OCI-LY7 (cell line): ENCODE results near the gene PCDH10. TPM values are rescaled to one million over a fixed set of nuclear protein-coding genes. Genes with fewer than 3 reads are reported as not detected.

Experiments used
- BruUV-seq: library from RNA; stranded (reverse); fragments of 400-500 nt; replicated peaks from 2 replicates; lab custom pipeline; 2021; lab: Mats Ljungman, UMichigan
- CTCF ChIA-PET: fragments of 300-600 bp; sonication (Branson Sonifier 250); formaldehyde crosslinking; loops from one replicate; lab custom pipeline; 2022; ENCODE audit warnings: antibody characterized with exemption; ENCODE audit not compliant: unreplicated experiment; lab: Charles Lee
- POLR2A ChIA-PET: fragments of 300-600 bp; sonication (Branson Sonifier 250); formaldehyde crosslinking; loops from one replicate; lab custom pipeline; 2022; ENCODE audit warnings: antibody characterized with exemption; lab: Charles Lee
- DNase-seq: peaks from one replicate; pipeline ENCODE4 v3.0.0-alpha.2; 2015; ENCODE audit warnings: low spot score
- H2AFZ ChIP-seq: fragments of 200-600 bp; sonication (generic), shearing (Covaris generic); 2 replicates; pipeline ENCODE4 v1.6.1; 2014; ENCODE audit warnings: mild to moderate bottlenecking, antibody characterized with exemption, low read length, moderate library complexity
- H3K27ac ChIP-seq: fragments of 200-600 bp; sonication (generic); 2 replicates; pipeline ENCODE4 v1.5.1; 2014; ENCODE audit warnings: mixed run types, low read depth, mild to moderate bottlenecking, moderate library complexity, low read length, inconsistent platforms; ENCODE audit not compliant: poor library complexity, severe bottlenecking
- H3K36me3 ChIP-seq: fragments of 200-600 bp; sonication (generic); 2 replicates; pipeline ENCODE4 v1.6.1; 2014; ENCODE audit warnings: mild to moderate bottlenecking, antibody characterized with exemption, low read length, moderate library complexity, mixed read lengths; ENCODE audit not compliant: insufficient read depth
- H3K4me1 ChIP-seq: fragments of 200-600 bp; sonication (generic); 2 replicates; pipeline ENCODE4 v1.5.1; 2014; ENCODE audit warnings: mild to moderate bottlenecking, low read length; ENCODE audit not compliant: insufficient read depth, poor library complexity, severe bottlenecking
- H3K4me2 ChIP-seq: fragments of 200-600 bp; sonication (generic); 2 replicates; pipeline ENCODE4 v1.6.1; 2014; ENCODE audit warnings: mild to moderate bottlenecking, low read length
- H3K4me3 ChIP-seq: fragments of 200-600 bp; sonication (generic); 2 replicates; pipeline ENCODE4 v1.5.1; 2014; ENCODE audit warnings: mild to moderate bottlenecking, low read depth, low read length; ENCODE audit not compliant: poor library complexity, severe bottlenecking
- H3K79me2 ChIP-seq: fragments of 200-600 bp; sonication (generic); 2 replicates; pipeline ENCODE4 v1.6.1; 2016; ENCODE audit warnings: low read depth, mild to moderate bottlenecking, low read length, moderate library complexity, mixed read lengths; ENCODE audit not compliant: insufficient read depth
- H3K9me2 ChIP-seq: fragments of 200-600 bp; sonication (generic); 2 replicates; pipeline ENCODE4 v1.6.1; 2016; ENCODE audit warnings: mild to moderate bottlenecking, low read length, mixed read lengths; ENCODE audit not compliant: insufficient read depth
- H3K9me3 ChIP-seq: fragments of 200-600 bp; sonication (generic); 2 replicates; pipeline ENCODE4 v1.6.1; 2014; ENCODE audit warnings: mild to moderate bottlenecking, mixed run types, low read length, mixed read lengths
- H4K20me1 ChIP-seq: fragments of 200-600 bp; sonication (generic); 2 replicates; pipeline ENCODE4 v1.6.1; 2014; ENCODE audit warnings: mild to moderate bottlenecking, antibody characterized with exemption, low read length, moderate library complexity, mixed read lengths; ENCODE audit not compliant: insufficient read depth
- EZH2phosphoT487 ChIP-seq: fragments of 200-600 bp; sonication (generic); IDR thresholded peaks from 2 replicates; pipeline ENCODE4 v1.6.1; 2018; ENCODE audit warnings: low read depth, borderline replicate concordance, mild to moderate bottlenecking, mixed run types, antibody characterized with exemption, low read length, moderate library complexity, mixed read lengths
- intact Hi-C: fragments of 100-400 bp; cut with micrococcal nuclease; formaldehyde crosslinking; loops from one replicate; pipeline ENCODE4 v1.10.0; 2022; ENCODE audit not compliant: unreplicated experiment
- total RNA-seq, 2 experiments: library from RNA; depleted of rRNA in 1 of 2; stranded (reverse); fragments of >200 nt in 1 of 2; shearing (Covaris generic) in 1 of 2; gene quantifications; 2 replicates each; pipeline ENCODE4 v1.2.3, GENCODE V29; 2014 to 2022
- TF ChIP-seq, protein P1 (sequence below): fragments of 200-600 bp; sonication (generic); conservative IDR thresholded peaks from 2 replicates; pipeline ENCODE4 v1.5.1; 2014; ENCODE audit warnings: mild to moderate bottlenecking, antibody characterized with exemption, low read length, moderate library complexity, mixed read lengths

PCDH10 gene
- total RNA-seq, 2 experiments from 2014 or later: not detected

DNA sequence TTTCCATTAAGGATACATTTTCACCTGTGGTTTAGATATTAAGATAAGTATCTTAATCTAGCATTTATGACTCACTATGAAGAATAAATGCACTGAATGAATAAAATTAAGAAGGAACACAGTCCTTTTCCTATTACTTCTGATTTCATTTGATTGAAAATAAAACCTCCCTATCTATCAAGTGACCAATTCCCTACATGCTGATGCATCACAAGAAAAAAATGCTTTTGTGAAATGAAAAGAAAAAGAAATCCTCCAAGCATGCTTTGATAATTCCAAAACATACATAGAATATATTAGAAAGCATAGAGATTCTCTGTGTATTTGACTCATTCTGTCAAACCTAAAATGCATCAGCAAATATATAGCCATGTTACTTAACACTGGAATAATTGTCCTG, 37.1 kb downstream of the PCDH10 start:
- no peaks in the 10 kb centered on the region for H3K79me2 ChIP-seq
- H3K4me1 ChIP-seq: no peaks in the 10 kb centered on the region
- ChIA-PET POLR2A (interaction anchor here (0.7 kb wide), 1 partner anchor 18 kb away, joined by 3 read pairs; no protein-coding TSS in a partner anchor), CTCF (no interaction called here)
- H3K36me3 ChIP-seq: no peaks in the 10 kb centered on the region
- no peaks in the 10 kb centered on the region for H3K9me3 ChIP-seq
- H3K4me3 ChIP-seq: no peak overlapping the region
- TF ChIP-seq EZH2phosphoT487: no peak
- TF ChIP-seq, protein P1, sequence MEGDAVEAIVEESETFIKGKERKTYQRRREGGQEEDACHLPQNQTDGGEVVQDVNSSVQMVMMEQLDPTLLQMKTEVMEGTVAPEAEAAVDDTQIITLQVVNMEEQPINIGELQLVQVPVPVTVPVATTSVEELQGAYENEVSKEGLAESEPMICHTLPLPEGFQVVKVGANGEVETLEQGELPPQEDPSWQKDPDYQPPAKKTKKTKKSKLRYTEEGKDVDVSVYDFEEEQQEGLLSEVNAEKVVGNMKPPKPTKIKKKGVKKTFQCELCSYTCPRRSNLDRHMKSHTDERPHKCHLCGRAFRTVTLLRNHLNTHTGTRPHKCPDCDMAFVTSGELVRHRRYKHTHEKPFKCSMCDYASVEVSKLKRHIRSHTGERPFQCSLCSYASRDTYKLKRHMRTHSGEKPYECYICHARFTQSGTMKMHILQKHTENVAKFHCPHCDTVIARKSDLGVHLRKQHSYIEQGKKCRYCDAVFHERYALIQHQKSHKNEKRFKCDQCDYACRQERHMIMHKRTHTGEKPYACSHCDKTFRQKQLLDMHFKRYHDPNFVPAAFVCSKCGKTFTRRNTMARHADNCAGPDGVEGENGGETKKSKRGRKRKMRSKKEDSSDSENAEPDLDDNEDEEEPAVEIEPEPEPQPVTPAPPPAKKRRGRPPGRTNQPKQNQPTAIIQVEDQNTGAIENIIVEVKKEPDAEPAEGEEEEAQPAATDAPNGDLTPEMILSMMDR: no peak
- H3K9me2 ChIP-seq: no peaks in the 10 kb centered on the region
- H2AFZ ChIP-seq: no peak overlapping the region
- H3K27ac ChIP-seq: no peak overlapping the region
- no peaks in the 10 kb centered on the region for H4K20me1 ChIP-seq
- DNase-seq: no peak
- intact Hi-C loops: no loop called here
- no TSS peak for BruUV-seq
- H3K4me2 ChIP-seq: no peak overlapping the region

DNA sequence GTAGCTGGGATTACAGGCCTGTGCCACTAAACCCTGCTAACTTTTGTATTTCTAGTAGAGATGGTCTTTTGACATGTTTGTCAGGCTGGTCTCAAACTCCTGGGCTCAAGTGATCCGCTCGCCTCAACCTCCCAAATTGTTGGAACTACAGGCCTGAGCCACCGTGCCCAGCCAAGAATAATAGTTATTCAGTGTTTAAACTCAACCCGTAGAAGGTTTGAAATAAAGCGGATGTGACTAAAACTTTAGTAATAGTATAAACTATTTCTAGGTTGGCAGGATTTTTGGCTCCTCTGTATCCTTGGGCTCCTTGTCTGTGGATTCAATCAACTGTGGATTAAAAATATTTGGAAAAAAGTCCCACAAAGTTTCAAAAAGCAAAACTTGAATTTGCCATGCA, 37.8 kb downstream of the PCDH10 start:
- no peak for TF ChIP-seq EZH2phosphoT487
- TF ChIP-seq, protein P1: no peak
- H3K27ac ChIP-seq: no peak overlapping the region
- intact Hi-C loops: no loop called here
- no peaks in the 10 kb centered on the region for H3K79me2 ChIP-seq
- no peak overlapping the region for H3K4me2 ChIP-seq
- no peak overlapping the region for H2AFZ ChIP-seq
- no peaks in the 10 kb centered on the region for H3K9me3 ChIP-seq
- H3K4me3 ChIP-seq: no peak overlapping the region
- no peaks in the 10 kb centered on the region for H3K9me2 ChIP-seq
- POLR2A ChIA-PET: no interaction called here
- BruUV-seq: no TSS peak
- no peaks in the 10 kb centered on the region for H4K20me1 ChIP-seq
- no peak for DNase-seq
- H3K36me3 ChIP-seq: no peaks in the 10 kb centered on the region
- CTCF ChIA-PET: no interaction called here
- H3K4me1 ChIP-seq: no peaks in the 10 kb centered on the region

DNA sequence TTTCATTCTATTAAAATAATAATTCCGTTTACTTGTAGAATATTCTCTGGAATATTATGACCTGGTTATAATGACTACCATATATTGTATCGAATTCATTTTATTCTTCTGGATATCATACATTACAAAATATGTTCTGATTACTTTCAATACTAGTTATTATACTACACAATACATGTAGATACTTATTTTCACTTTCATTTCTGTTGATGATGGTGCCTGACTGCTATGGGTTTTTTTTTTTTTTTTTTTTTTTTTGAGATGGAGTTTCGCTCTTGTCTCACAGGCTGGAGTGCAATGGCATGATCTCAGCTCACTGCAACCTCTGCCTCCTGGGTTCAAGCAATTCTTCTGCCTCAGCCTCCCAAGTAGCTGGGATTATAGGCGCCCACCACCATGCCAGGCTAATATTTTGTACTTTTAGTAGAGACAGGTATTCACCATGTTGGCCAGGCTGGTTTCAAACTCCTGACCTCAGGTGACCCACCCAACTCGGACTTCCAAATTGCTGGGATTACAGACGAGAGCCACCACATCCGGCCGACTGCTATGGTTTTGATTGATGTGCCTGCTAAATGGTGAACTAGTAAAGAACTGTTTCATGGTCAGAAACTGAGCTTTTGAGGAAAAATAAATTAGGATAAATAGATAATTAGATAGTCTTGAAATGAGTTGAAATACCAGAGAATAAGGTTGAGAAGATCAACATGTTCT, 39.5 kb downstream of the PCDH10 start:
- no peaks in the 10 kb centered on the region for H3K79me2 ChIP-seq
- H3K4me3 ChIP-seq: no peak overlapping the region
- H3K36me3 ChIP-seq: no peaks in the 10 kb centered on the region
- no peak overlapping the region for H3K4me2 ChIP-seq
- TF ChIP-seq, protein P1: no peak
- TF ChIP-seq EZH2phosphoT487: no peak
- ChIA-PET CTCF (no interaction called here), POLR2A (no interaction called here)
- H3K9me2 ChIP-seq: no peaks in the 10 kb centered on the region
- no peak overlapping the region for H2AFZ ChIP-seq
- no peaks in the 10 kb centered on the region for H3K9me3 ChIP-seq
- intact Hi-C loops: no loop called here
- H3K4me1 ChIP-seq: no peaks in the 10 kb centered on the region
- DNase-seq: no peak
- no TSS peak for BruUV-seq
- H3K27ac ChIP-seq: no peak overlapping the region
- no peaks in the 10 kb centered on the region for H4K20me1 ChIP-seq
